ENCODE results near the gene PARD3.

- TF ChIP-seq CREM (IDR thresholded peaks at IDR 0.05; ENCODE audit: low read depth) (no peak), CTCF (IDR thresholded peaks at IDR 0.05 in 2 of 3, conservative IDR thresholded peaks at IDR 0.05 in 1 of 3; ENCODE audit: control insufficient read depth in 2 of 3, extremely low read depth in 1 of 3, insufficient read depth in 1 of 3, low read depth in 3 of 3, low read length in 3 of 3) (no peak), ZBTB33 (IDR thresholded peaks at IDR 0.05) (no peak), STAT1 (conservative IDR thresholded peaks at IDR 0.05) (no peak)
These were observed 2.0 kb upstream of the PARD3 start for GRCh38 chr10:34817054-34817453.

Measured in GM12878 (cell line).